SK-N-SH (cell line): Measurements from ENCODE around the gene SLC2A2.

Experiments used
- CTCF ChIP-seq: fragments of 200-600 bp; sonication (generic); IDR thresholded peaks from 2 replicates; pipeline ENCODE4 v1.6.1; 2017; ENCODE audit warnings: antibody characterized with exemption, mild to moderate bottlenecking, moderate library complexity
- EP300 ChIP-seq, 2 experiments: IDR thresholded peaks; 2 replicates each; pipeline versions ENCODE4 v1.4.0 to v1.6.1; 2012; ENCODE audit warnings: borderline replicate concordance in 1 of 2, low read depth in 1 of 2, low read length in 1 of 2
- EZH2phosphoT487 ChIP-seq: fragments of 200-600 bp; sonication (generic); IDR thresholded peaks from 2 replicates; pipeline ENCODE4 v1.6.1; 2017; ENCODE audit warnings: low read depth, mixed run types, mild to moderate bottlenecking, antibody characterized with exemption, moderate library complexity, borderline replicate concordance
- MAX ChIP-seq: IDR thresholded peaks from 2 replicates; pipeline ENCODE4 v1.4.0; 2012; ENCODE audit warnings: low read depth
- RAD21 ChIP-seq: IDR thresholded peaks from 2 replicates; pipeline ENCODE4 v1.6.1; 2012; ENCODE audit warnings: mild to moderate bottlenecking, low read length

- TF ChIP-seq EZH2phosphoT487 (no peak), CTCF (no peak), MAX (no peak), RAD21 (no peak), EP300 (IDR thresholded peaks at IDR 0.05; ENCODE audit: borderline replicate concordance in 1 of 2, low read depth in 1 of 2, low read length in 1 of 2) (no peak)
Observed at GRCh38 chr3:171011109-171011872, 15.2 kb downstream of the SLC2A2 start.
